K562 (cell line): ENCODE results near the gene SESN2. TPM values are rescaled to one million over a fixed set of nuclear protein-coding genes. Genes with fewer than 3 reads are reported as not detected.

Experiments used
- ATAC-seq: fragments of 200-7000 bp; cut with Tn5 transposase; 3 replicates; pipeline ENCODE4 v1.9.1; 2020; ENCODE audit warnings: moderate library complexity
- BruUV-seq: library from RNA; stranded (reverse); fragments of 400-500 nt; replicated peaks from 2 replicates; lab custom pipeline; 2021; lab: Mats Ljungman, UMichigan
- CTCF ChIA-PET: fragments of 300-600 bp; formaldehyde crosslinking; extraction: SDS; loops from one replicate; lab custom pipeline; 2021; ENCODE audit warnings: low intra/inter-chr PET ratio; lab: Yijun Ruan, JAX
- POLR2A ChIA-PET: fragments of 300-600, 350-650 bp; sonication (Branson Sonifier 250); formaldehyde crosslinking; extraction: SDS; loops from one replicate; lab custom pipeline; 2021; ENCODE audit warnings: antibody characterized with exemption, inconsistent platforms; lab: Yijun Ruan, JAX
- DNase-seq, 4 experiments: peaks; one replicate each; pipeline versions ENCODE4 v3.0.0 to v3.0.0-alpha.2; 2011 to 2018; ENCODE audit warnings: low spot score in 3 of 4, mixed read lengths in 3 of 4; ENCODE audit errors: extremely low read depth in 1 of 4
- FAIRE-seq: peaks from 2 replicates; lab custom pipeline; 2011; peaks lifted over from hg19 to GRCh38; lab: Jason Lieb, UNC
- H2AFZ ChIP-seq: 2 replicates; pipeline ENCODE4 v1.6.0; 2011; ENCODE audit warnings: low read depth, low read length, control low read depth, inconsistent platforms
- H3K27ac ChIP-seq: fragments of 200-600 bp; 3 replicates; pipeline ENCODE4 v1.8.0; 2011; ENCODE audit warnings: low read depth, mild to moderate bottlenecking, control low read depth, inconsistent platforms, low read length, moderate library complexity, mixed read lengths; ENCODE audit errors: extremely low read depth
- H3K27me3 ChIP-seq, 2 experiments: fragments of 300-600 bp in 1 of 2; 2 replicates in 1 of 2; 3 replicates in 1 of 2; pipeline versions ENCODE4 v1.6.0 to v1.8.0; 2011; ENCODE audit warnings: inconsistent platforms in 2 of 2, low read length in 2 of 2, mild to moderate bottlenecking in 1 of 2, mixed read lengths in 1 of 2, moderate library complexity in 1 of 2; ENCODE audit not compliant: control insufficient read depth in 2 of 2, insufficient read depth in 2 of 2
- H3K36me3 ChIP-seq: fragments of 300-600 bp; 3 replicates; pipeline ENCODE4 v1.8.0; 2011; ENCODE audit warnings: mild to moderate bottlenecking, low read length, inconsistent platforms; ENCODE audit not compliant: control insufficient read depth, insufficient read depth
- H3K4me1 ChIP-seq, 2 experiments: fragments of 200-600 bp in 1 of 2; replicated peaks in 1 of 2; 2 replicates in 1 of 2; 3 replicates in 1 of 2; pipeline versions ENCODE4 v1.5.1 to v1.8.0; 2011; ENCODE audit warnings: inconsistent platforms in 2 of 2, low read length in 2 of 2, mild to moderate bottlenecking in 1 of 2, mixed read lengths in 1 of 2, moderate library complexity in 1 of 2; ENCODE audit not compliant: control insufficient read depth in 2 of 2, insufficient read depth in 2 of 2
- H3K4me2 ChIP-seq: 2 replicates; pipeline ENCODE4 v1.6.1; 2011; ENCODE audit warnings: low read length, control low read depth, inconsistent platforms, mixed read lengths; ENCODE audit not compliant: insufficient read depth
- H3K4me3 ChIP-seq: fragments of 200-600 bp; sonication (generic), shearing (Covaris generic); 2 replicates; pipeline ENCODE4 v1.5.1; 2016; ENCODE audit warnings: control low read depth, inconsistent platforms
- H3K79me2 ChIP-seq: fragments of 200-600 bp; 3 replicates; pipeline ENCODE4 v1.8.0; 2011; ENCODE audit warnings: low read length, inconsistent platforms; ENCODE audit not compliant: control insufficient read depth, insufficient read depth
- H3K9ac ChIP-seq, 2 experiments: 2 replicates each; pipeline versions ENCODE4 v1.6.0 to v1.6.1; 2011; ENCODE audit warnings: low read depth in 2 of 2, low read length in 2 of 2, control low read depth in 1 of 2, inconsistent platforms in 1 of 2, mild to moderate bottlenecking in 1 of 2, mixed read lengths in 1 of 2; ENCODE audit not compliant: insufficient read depth in 1 of 2
- H3K9me1 ChIP-seq: one replicate; pipeline ENCODE4 v1.6.0; 2011; ENCODE audit warnings: inconsistent platforms, mild to moderate bottlenecking, low read length, moderate library complexity; ENCODE audit not compliant: control insufficient read depth, insufficient read depth
- H3K9me3 ChIP-seq: replicated peaks from 2 replicates; pipeline ENCODE4 v1.5.1; 2011; ENCODE audit warnings: low read depth, low read length, inconsistent platforms; ENCODE audit not compliant: control insufficient read depth, insufficient read depth
- H4K20me1 ChIP-seq: replicated peaks from 2 replicates; pipeline ENCODE4 v1.6.1; 2011; ENCODE audit warnings: low read length, inconsistent platforms, mixed read lengths; ENCODE audit not compliant: control insufficient read depth, insufficient read depth
- CBX8 ChIP-seq: fragments of 200-600 bp; sonication (generic); IDR thresholded peaks from 2 replicates; pipeline ENCODE4 v1.6.1; 2012; ENCODE audit warnings: borderline replicate concordance, mixed run types, low read depth, mild to moderate bottlenecking, moderate library complexity, mixed read lengths, low read length, control low read depth, inconsistent platforms; ENCODE audit not compliant: poor library complexity, severe bottlenecking; ENCODE audit errors: extremely low read depth
- ESRRB ChIP-seq: fragments of 250-450 bp; sonication (Bioruptor Pico); IDR thresholded peaks from 2 replicates; pipeline ENCODE4 v1.5.0; 2020; ENCODE audit warnings: mild to moderate bottlenecking, moderate library complexity, borderline replicate concordance
- FOXP1 ChIP-seq: sonication (generic); formaldehyde crosslinking; IDR thresholded peaks from 2 replicates; pipeline ENCODE4 v1.8.0; 2022; ENCODE audit warnings: mild to moderate bottlenecking, missing genetic modification reagents
- HEY1 ChIP-seq: fragments of 250-450 bp; sonication (Bioruptor Pico); IDR thresholded peaks from 2 replicates; pipeline ENCODE4 v1.5.0; 2020; ENCODE audit warnings: mild to moderate bottlenecking, moderate library complexity, borderline replicate concordance
- IRF9 ChIP-seq: fragments of 450-650 bp; IDR thresholded peaks from 2 replicates; pipeline ENCODE4 v1.6.1; 2016; ENCODE audit warnings: missing biosample characterization, missing genetic modification characterization
- MIER1 ChIP-seq: fragments of 450-650 bp; IDR thresholded peaks from 2 replicates; pipeline ENCODE4 v1.6.1; 2016; ENCODE audit warnings: antibody characterized with exemption, mild to moderate bottlenecking, low read depth
- NELFE ChIP-seq: IDR thresholded peaks from 2 replicates; pipeline ENCODE4 v1.6.1; 2011; ENCODE audit warnings: mild to moderate bottlenecking; ENCODE audit not compliant: insufficient read depth, insufficient read length
- NONO ChIP-seq, 2 experiments: fragments of 200-400 bp in 1 of 2; fragments of 450-650 bp in 1 of 2; formaldehyde crosslinking in 1 of 2; IDR thresholded peaks; 2 replicates each; pipeline ENCODE4 v1.6.1; 2017; ENCODE audit warnings: low read depth in 2 of 2, mild to moderate bottlenecking in 2 of 2, moderate library complexity in 2 of 2, low read length in 1 of 2
- NR2F6 ChIP-seq: fragments of 450-650 bp; formaldehyde crosslinking; IDR thresholded peaks from 2 replicates; pipeline ENCODE4 v1.4.0; 2020; ENCODE audit warnings: mild to moderate bottlenecking
- PHB2 ChIP-seq: fragments of 450-650 bp; IDR thresholded peaks from 2 replicates; pipeline ENCODE4 v1.6.1; 2017; ENCODE audit warnings: low read depth
- POLR2AphosphoS2 ChIP-seq: IDR thresholded peaks from 2 replicates; pipeline ENCODE4 v1.6.1; 2012; ENCODE audit warnings: low read length, improper control_type of control experiment
- SREBF1 ChIP-seq: fragments of 150-350 bp; IDR thresholded peaks from 2 replicates; pipeline ENCODE4 v1.6.1; 2014; ENCODE audit warnings: antibody characterized with exemption, low read depth, low read length, borderline replicate concordance
- ZBTB2 ChIP-seq: fragments of 450-650 bp; IDR thresholded peaks from 2 replicates; pipeline ENCODE4 v1.6.1; 2016; ENCODE audit warnings: antibody characterized with exemption
- ZBTB26 ChIP-seq: fragments of 450-650 bp; formaldehyde crosslinking; IDR thresholded peaks from 2 replicates; pipeline ENCODE4 v1.4.0; 2022; ENCODE audit warnings: missing genetic modification characterization
- ZNF436 ChIP-seq: fragments of 250-450, 450-650 bp; sonication (Bioruptor Pico); formaldehyde crosslinking; IDR thresholded peaks from 2 replicates; pipeline ENCODE4 v1.7.0; 2020; ENCODE audit warnings: mild to moderate bottlenecking
- ZNF589 ChIP-seq: fragments of 200-800 bp; sonication (Bioruptor generic); IDR thresholded peaks from 2 replicates; pipeline ENCODE4 v1.6.1; 2016; ENCODE audit warnings: low read depth, missing genetic modification characterization, missing compliant biosample characterization
- ZNF696 ChIP-seq: fragments of 250-450 bp; sonication (Bioruptor Pico); conservative IDR thresholded peaks from 2 replicates; pipeline ENCODE4 v1.4.0; 2020; ENCODE audit warnings: mild to moderate bottlenecking, moderate library complexity
- WGBS: fragments of 100-300 bp; shearing (Covaris generic); methylation state at CpG from one replicate; pipeline ENCODE4 v1.1.6; 2016; ENCODE audit warnings: low coverage, mixed read lengths; ENCODE audit not compliant: insufficient coverage; ENCODE audit errors: missing lambda C conversion rate; 5-methylcytosine and 5-hydroxymethylcytosine counted together
- in situ Hi-C: fragments of 300-500 bp; cut with MboI; formaldehyde crosslinking; loops from 4 replicates; pipeline ENCODE4 v1.15.0; 2018; ENCODE audit warnings: inconsistent platforms, mixed read lengths
- intact Hi-C: fragments of 100-400 bp; cut with micrococcal nuclease; formaldehyde crosslinking; loops from 2 replicates; pipeline ENCODE4 v1.14.2; 2022
- polyA plus RNA-seq, 8 experiments: library from polyadenylated mRNA; depleted of rRNA in 4 of 8; stranded (reverse) in 5 of 8; unstranded in 3 of 8; fragments of >200 nt; fragmentation: Nextera tagmentation in 2 of 8; fragmentation: Illumina TruSeq in 1 of 8; extraction: Ambion mirVana in 2 of 8; extraction: Trizol in 1 of 8; gene quantifications; 2 replicates each; pipeline versions ENCODE4 v1.2.1 to v1.2.3, GENCODE V29; 2011 to 2014; ENCODE audit warnings: inconsistent platforms in 1 of 8, missing spikeins in 1 of 8
- total RNA-seq, 7 experiments: library from RNA; depleted of rRNA in 6 of 7; stranded (reverse); fragments of >200 nt in 6 of 7; fragmentation: Illumina TruSeq in 2 of 7; extraction: Trizol in 2 of 7; gene quantifications; 2 replicates each; pipeline versions ENCODE4 v1.2.1 to v1.2.3, GENCODE V29; 2011 to 2021; ENCODE audit warnings: low replicate concordance in 1 of 7
- TF ChIP-seq, protein P1 (sequence below): fragments of 450-650 bp; formaldehyde crosslinking; IDR thresholded peaks from 2 replicates; pipeline ENCODE4 v1.4.0; 2020; ENCODE audit warnings: mild to moderate bottlenecking

The SESN2 gene
- total and polyA plus RNA-seq, 9 of the 15 experiments (the other 6 are each of a cell fraction or from before 2014, with no cell fraction given): 3.7 to 71.3 (median 16.8) TPM

DNA sequence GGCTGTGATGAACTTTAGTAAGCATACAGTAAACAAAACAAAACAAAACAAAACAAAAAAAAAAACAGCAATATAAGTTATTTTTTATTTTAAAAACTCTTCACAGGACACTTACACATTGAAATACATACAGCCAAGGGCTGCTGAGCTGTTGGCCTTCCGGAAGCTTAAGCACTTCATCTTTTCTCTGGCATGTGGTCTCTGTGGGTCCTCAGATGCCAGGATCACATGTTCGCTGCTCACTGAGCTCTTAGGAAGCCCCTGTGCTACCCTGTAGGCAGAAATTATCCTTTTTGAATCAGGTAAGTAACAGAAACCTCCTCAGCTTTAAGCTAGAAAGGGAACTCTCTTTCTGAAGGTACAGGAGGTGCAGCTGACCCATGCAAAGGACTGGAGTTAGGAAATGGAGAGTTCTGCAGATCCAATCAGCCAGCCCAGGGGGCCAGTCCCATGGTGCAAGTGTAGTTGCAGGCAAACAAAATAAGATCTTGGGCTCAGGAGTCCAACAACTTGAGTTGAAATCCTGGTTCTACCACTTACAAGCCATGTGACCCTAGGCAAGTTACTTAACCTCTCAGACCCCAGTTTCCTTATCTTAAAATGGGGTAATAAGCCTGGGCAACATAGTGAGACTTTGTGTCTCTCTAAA, 47.1 kb downstream of the SESN2 start:
- no peak for DNase-seq
- no TSS peak for BruUV-seq
- H3K79me2 ChIP-seq: no peaks in the 10 kb centered on the region
- in situ Hi-C loops (no loop called here), intact Hi-C loops (no loop called here)
- H3K9me1 ChIP-seq: no peaks in the 10 kb centered on the region
- H4K20me1 ChIP-seq: no peaks in the 10 kb centered on the region
- no peaks in the 10 kb centered on the region for H3K27me3 ChIP-seq
- H3K27ac ChIP-seq: no peak overlapping the region
- no peak overlapping the region for H3K4me3 ChIP-seq
- WGBS: 53% methylated on average over 2 of the region's 2 CpGs
- H3K4me2 ChIP-seq: no peak overlapping the region
- TF ChIP-seq ZNF436 (CRISPR knock-in tag): no peak
- TF ChIP-seq ZNF589 (CRISPR knock-in tag): no peak
- TF ChIP-seq NONO (IDR thresholded peaks at IDR 0.05; ENCODE audit: low read depth in 2 of 2, low read length in 1 of 2): no peak
- no peak for TF ChIP-seq NR2F6 (CRISPR knock-in tag)
- no peak for TF ChIP-seq SREBF1
- TF ChIP-seq ESRRB (CRISPR knock-in tag): no peak
- no peak for TF ChIP-seq FOXP1 (CRISPR knock-in tag)
- TF ChIP-seq ZBTB2: no peak
- TF ChIP-seq POLR2AphosphoS2: no peak
- TF ChIP-seq, protein P1, sequence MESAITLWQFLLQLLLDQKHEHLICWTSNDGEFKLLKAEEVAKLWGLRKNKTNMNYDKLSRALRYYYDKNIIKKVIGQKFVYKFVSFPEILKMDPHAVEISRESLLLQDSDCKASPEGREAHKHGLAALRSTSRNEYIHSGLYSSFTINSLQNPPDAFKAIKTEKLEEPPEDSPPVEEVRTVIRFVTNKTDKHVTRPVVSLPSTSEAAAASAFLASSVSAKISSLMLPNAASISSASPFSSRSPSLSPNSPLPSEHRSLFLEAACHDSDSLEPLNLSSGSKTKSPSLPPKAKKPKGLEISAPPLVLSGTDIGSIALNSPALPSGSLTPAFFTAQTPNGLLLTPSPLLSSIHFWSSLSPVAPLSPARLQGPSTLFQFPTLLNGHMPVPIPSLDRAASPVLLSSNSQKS (CRISPR knock-in tag): no peak
- no peak for TF ChIP-seq NELFE
- TF ChIP-seq PHB2: no peak
- TF ChIP-seq MIER1: no peak
- no peak for TF ChIP-seq HEY1 (CRISPR knock-in tag)
- no peak for TF ChIP-seq CBX8
- TF ChIP-seq ZNF696 (CRISPR knock-in tag): no peak
- TF ChIP-seq ZBTB26 (CRISPR knock-in tag): no peak
- no peak for TF ChIP-seq IRF9
- ChIA-PET POLR2A (interaction anchor here (0.7 to 1.0 kb wide), 3 partner anchors 21 to 1607 kb away, joined by 3 to 4 read pairs (median 4); no protein-coding TSS in a partner anchor), CTCF (no interaction called here)
- peak; percentile 37 for FAIRE-seq
- peak overlapping the region; percentile 87 for H2AFZ ChIP-seq
- no peaks in the 10 kb centered on the region for H3K36me3 ChIP-seq
- H3K9me3 ChIP-seq: no peaks in the 10 kb centered on the region
- H3K4me1 ChIP-seq: peaks cover 4 to 12% of the 10 kb centered on the region in 2 experiments
- H3K9ac ChIP-seq: no peak overlapping the region
- peak; percentile 21; the same call in 2 of the 3 replicates for ATAC-seq
